NCI-H82 treated with DMSO at 0.1 percent for 48 hours (cell line): ENCODE results near the gene FBN3.
"Not testable (repeated sequence)": the region's sequence is repeated elsewhere in the genome, so short reads cannot be mapped to it uniquely, and the experiment has no call there.

Source experiments
- DNase-seq: peaks from one replicate; lab custom pipeline; 2025; ENCODE audit not compliant: unreplicated experiment; lab: John Stamatoyannopoulos, UW

Gene FBN3

DNA sequence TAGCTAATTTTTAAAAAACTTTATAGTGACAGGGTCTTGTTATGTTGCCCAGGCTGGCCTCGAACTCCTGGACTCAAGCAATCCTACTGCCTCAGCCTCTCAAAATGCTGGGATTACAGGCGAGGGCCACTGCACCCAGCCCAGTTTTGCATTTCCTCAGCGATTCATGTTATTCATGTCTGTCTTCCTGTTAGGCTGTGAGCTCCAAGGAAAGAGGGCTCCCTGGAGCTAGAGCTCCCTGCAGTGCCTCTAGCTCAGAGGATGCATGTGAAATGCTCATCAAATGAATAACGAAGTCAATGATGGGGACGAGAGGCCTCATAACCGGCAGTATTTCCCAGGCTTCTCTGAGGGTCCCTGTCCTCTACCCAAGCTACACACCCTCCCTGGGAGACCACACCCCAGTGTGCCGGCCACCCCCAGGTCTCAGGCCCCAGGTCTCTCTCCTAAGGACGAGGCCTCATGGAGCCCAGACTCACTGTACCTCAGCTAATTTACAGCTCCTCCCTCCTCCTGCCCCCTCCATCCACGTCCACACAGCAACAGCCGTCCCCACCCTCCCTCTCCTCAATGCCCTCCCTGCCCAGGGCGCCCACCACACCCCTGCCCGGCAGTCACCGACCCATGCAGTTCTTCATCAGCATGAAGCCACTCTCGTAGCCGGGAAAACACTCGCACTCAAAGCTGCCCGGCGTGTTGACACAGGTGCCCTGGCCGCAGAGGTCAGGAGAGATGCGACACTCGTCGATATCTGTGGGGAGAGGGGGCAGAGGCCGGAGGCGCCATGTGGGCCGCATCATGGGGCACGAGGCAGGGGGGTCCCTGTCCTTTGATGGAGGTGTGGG, 28.5 kb downstream of the FBN3 start:
- DNase-seq, result no peak

DNA sequence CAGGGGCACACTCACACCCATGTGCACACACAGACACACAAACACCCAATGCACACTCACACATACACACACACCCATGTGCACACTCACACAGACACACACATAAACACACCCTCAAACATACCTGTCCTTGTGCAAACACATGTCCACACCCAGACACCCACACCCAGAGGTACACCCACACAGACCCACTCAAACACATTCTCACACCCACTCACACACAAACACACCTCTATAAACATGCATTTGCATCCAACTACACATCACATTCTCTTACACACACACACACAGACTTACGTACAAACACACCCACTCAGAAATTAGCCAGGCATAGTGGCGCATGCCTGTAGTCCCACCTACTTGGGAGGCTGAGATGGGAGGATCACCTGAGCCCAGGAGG, 31.4 kb downstream of the FBN3 start:
- DNase-seq, result no peak

DNA sequence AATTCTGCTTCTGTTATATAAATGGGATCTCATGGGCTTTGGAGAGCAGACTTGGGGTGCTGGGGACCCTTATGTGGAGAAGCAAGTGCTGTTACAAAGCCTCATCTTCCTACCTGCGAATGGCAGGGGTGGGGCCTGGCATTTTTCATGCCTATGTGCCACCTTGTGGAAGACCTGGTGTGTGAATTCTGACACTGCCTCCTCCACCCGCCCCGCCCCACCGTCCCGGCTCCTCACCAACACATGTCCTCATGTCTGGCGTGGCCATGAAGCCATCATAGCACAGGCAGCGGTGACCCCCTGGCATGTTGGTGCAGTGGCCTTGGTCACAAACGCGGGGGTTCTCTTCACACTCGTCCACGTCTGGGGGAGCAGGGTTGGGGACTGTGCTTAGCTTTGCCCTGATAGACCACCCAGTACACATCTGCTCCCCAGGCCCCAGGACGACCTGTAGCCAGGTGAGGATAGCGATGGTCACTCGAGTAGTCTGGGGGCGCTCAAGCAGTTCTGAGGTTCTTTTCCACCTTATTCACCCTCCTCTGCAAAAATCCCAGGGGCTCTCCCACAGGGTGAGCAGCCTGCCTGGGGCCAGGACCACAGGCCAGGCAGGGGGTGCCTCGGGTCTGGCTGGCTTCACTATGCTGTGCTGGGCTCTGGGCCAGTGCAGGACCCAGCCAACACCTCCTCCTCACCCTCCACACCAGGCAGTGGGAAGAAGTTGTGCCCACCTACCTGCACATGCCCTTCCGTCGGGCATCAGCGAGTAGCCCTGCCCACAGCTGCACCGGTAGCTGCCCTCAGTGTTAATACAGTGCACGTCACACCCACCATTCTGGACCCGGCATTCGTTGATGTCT, 32.7 kb downstream of the FBN3 start:
- DNase-seq, result no peak

DNA sequence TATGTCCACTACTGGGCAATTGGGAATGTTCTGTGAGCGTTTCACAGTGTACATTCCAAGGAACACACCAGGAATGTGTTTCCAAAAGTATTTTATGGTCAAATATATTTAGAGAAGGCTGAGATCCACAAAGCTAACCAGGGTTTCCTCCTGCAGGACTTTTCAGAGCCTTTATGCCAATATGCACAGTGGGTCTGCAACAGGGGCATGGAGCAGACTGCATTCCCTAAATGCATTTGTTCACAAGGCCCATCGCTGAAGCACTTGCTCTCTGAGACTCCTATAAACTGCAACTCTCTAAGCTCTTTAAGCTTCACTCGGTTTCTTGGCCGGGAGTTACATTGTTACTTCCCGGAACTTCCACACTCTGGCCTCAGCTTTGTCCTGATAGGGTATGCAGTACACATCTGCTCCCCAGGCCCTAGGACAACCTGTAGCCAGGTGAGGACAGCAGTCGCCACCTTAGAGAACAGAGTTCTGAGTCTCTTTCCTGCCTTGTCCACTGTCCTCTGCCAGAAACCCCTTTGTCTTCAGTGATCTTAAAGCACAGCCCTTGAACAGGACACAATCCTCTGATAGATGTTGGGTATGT, 33.5 kb downstream of the FBN3 start:
- no peak for DNase-seq

DNA sequence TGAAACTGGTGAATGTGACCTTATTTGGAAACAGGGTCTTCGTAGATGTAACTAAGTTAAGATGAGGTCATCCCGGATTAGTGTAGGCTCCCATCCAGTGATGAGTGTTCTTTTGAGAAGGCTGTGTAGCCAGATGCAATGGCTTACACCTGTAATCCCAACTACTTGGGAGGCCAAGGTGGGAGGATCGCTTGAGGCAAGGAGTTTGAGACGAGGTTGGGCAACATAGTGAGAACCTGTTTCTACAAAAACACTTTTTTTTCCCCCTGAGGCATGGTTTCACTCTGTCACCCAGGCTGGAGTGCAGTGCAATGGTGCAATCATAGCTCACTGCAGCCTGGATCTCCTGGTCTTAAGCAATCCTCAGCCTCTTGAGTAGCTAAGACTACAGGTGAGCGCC, 36.4 kb downstream of the FBN3 start:
- no peak for DNase-seq

DNA sequence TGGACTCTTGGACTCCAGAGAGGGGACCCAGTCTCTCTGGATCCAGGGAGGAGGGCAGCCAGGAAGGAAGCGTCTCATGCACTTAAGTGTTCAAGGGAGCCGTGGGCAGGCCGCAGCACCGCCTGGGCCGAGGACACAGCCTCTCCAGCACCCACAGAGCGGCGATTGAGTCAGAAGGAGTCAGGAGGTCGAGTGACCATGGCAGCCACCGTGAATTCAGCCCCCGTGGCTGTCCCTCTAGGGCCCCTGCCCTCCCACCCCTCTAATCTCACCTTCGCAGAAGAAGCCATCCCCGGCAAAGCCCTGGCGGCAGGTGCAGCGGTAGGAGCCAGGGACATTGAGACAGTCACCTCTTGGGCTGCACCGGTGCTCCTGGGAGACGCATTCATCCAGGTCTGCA, 38.0 kb downstream of the FBN3 start:
- no peak for DNase-seq

DNA sequence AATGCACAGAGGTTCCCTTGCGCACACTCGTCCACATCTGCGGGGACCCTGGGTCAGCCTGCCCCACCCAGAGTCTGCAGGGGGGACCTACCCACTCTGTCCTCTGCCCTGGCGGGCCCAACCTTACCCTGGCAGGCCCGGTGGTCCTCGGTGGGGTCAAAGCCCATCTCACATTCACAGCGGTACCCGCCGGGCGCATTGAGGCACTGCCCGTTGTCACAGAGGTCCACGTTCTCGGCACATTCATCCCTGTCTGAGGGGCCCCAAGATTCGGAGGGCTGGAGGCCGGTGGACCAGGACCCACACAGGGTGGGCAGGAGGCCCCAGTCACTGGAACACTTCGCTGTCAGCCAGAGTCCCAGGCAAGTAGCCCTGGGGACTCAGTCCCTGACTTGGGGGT, 38.5 kb downstream of the FBN3 start:
- DNase-seq, result no peak

DNA sequence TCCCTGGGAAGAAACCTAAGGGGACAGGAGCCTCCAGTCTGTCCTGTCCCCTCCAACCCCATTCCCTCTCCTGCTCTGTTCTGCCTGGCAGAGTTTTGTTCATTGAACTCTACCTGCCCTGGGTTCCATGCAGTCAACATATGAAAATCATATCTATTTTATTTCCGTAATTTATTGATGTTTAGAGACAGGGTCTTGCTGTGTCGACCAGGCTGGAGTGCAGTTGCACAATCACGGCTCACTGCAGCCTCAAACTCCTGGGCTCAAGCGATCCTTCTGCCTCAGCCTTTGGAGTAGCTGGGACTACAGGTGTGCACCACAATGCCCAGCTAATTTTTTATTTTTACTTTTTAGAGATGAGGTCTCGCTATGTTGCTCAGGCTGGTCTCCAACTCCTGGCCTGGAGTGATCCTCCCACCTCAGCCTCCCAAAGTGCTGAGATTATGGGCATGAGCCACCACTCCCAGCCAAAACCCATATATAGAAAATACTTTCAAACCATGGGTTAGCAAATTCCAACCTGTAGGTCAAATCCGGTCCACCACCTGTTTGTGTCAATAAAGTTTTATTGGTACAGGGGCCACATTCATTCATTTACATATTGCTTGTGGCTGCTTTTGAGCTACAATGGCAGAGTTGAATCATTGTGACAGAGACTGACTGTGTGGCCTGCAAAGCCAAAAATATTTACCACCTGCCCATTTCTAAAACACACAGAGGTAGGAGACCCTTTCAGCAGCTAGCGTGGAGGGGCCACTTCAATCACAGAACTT, 39.3 kb downstream of the FBN3 start:
- DNase-seq, result no peak

DNA sequence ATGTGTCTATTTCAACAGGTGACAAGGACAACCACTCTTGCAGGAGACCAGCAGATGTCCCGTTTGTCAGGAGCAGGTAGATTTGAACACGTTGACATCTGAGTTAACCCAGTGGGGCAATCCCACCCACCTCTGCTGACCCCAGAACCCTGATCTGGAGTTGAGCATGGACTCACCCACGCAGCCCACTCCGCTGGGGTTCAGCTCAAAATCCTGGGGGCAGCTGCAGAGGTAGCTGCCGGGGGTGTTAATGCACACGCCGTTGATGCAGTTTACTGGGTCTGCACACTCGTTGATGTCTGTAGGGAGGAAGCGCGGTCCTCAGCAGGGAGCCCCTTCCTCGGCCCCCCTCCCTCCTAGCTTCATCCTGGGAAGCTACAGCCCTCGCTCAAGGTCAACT, 39.9 kb downstream of the FBN3 start:
- no peak for DNase-seq

DNA sequence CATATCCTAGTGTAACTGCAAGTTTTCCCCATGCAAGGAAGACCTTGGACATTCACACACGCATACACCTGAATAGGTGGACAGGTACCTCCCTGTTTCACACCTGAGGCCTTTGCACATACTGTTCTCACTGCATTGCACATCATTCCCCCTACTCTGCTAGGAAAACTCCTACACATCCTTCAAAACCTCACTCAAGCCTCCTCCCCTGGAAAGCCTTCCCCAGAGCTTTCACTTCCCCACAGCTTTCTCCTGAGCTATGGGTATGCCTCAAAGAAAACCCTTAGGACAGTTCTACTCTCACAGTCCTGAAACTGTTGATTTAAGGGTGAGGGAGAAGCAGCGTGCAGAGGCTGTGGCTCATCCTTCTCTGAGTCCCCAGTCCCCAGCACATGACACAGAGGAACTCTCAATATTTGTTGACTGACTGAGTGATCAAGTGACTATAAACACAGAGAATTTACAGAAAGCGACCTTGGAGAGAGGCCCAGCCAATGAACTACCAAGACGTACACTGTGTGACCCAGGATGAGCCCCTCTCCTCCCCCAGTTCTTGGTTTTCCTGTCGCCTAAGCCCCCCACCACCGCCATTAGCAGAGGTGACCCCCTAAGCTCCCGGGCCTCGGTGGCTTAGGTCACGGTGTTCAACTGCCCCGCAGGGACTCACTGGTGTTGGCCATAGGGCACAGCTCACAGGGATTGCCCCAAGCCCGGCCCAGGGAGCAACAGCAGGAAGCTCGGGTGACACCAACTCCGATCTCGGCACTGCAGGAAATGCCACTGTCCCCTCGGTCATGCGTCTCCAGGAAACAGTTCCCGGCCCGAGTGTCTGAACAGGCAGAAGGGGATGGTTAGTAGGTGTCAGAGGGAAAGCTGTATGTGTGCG, 40.6 kb downstream of the FBN3 start:
- DNase-seq, result no peak

DNA sequence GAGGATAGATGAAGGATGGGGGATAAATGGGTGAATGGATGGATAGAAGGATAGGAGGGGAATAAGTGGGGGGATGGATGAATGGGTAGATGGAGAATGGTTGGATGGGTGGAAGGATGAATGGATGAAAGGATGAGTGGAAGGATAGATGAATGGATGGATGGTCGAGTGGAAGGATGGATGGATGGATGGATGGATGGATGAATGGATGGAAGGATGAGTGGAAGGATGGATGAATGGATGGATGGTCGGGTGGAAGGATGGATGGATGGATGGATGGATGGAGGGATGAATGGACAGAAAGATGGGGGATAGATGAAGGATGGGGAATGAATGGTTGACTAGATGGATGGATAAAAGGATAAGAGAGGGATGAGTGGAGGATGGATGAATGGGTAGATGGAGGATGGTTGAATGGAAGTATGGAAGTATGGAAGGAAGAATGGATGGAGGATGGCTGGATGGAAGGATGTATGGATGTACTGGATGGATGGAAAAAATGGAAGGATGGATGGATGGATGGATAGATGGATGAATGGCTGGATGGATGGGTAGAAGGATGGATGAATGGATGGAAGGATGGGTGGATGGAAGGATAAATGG, 42.0 kb downstream of the FBN3 start:
- no peak for DNase-seq

DNA sequence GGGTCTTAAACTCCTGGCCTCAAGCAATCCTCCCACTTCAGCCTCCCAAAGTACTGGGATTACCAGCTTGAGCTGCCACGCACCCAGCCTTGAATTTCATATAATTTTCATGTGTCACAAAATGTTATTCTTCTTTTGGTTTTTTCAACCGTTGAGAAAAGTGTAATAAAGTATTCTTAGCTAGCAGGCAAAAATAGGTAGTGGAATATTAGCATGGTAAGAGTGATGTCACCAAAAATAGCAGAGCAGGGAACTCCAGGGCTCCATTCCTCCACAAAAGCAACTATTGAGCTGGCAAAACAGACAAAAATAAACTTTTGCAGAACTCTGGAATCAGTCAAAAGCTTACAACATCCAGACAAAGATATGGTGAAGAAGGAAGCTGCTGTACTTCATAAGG, 43.9 kb downstream of the FBN3 start:
- no peak for DNase-seq

DNA sequence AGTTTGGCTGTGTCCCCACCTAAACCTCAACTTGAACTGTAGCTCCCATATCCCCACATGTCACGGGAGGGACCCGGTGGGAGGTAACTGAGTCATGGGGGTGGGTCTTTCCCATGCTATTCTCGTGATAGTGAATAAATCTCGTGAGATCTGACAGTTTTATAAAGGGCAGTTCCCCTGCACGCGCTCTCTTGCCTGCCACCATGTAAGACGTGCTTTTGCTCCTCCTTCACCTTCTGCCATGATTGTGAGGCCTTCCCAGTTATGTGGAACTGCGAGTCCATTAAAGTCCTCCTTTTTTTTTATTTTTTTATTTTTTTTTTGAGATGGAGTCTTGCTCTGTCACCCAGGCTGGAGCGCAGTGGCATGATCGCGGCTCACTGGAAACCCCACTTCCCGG, 47.5 kb downstream of the FBN3 start:
- not testable (repeated sequence) for DNase-seq

DNA sequence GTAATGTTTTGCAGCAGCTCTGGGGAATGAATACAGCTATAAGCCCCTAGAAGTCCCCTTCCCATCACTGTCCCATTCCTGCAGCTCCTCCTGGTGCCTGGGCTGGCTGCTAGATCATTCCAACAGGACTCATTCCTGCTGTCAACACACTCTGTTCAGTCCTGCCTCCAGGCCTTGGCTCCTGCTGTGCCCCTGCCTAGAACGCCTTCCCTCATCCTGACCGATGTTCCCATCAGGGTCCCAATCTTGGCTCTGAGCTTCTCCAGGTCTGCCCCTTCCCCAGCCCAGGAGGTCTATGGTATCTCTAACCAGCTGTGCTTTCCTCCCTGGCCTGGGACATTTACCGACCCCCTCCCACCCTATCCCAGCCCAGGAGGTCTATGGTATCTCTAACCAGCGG, 48.1 kb downstream of the FBN3 start:
- DNase-seq, result no peak

DNA sequence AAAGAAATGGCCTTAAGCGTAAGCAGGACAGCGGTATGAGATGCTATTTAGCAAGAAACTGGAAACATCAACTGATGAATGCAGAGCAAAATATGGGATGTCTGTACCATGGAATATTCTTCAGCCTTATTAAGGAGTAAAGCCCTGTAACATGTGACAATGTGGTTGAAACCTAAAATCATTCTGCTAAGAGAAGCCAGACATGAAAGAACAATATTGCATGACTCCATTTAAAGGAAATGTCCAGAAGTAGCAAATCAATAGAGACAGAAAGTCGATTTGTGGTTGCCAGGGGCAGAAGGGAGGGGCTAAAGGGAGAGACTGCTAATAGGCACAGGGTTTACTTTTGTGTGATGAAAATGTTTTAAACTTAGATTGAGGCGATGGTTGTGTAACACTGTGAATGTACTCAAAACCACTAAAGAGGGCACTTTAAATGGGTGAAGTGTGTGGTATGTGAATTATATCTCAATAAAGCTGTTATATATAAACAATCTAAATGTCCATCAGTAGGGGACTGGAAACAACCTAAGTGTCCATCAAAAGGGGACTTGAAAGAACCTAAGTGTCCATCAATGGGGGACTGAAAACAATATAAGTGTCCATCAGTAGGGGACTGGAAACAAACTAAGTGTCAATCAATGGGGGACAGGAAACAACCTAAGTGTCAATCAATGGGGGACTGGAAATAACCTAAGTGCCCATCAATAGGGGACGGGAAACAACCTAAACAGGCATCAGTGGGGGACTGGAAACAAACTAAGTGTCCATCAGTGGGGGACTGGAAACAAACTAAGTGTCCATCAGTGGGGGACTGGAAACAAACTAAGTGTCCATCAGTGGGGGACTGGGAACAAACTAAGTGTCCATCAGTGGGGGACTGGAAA, 51.5 kb downstream of the FBN3 start:
- no peak for DNase-seq

DNA sequence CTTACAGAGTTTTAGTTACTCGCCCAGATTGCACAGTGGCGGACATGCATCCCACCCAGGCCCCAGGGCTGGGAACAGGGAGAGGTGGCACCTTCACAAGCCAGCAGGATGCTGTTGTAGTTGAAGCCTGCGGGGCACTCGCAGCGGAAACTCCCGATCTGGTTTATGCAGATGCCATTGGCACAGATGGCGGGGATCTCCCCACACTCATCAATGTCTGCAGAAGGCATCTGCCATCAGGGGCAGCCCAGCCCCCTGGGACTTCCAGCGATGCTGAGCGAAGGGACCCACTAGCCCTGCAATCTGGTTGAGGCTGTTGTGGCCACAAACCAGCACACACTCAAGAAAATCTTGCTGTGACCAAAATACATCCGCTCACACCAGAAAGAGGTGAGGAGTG, 52.2 kb downstream of the FBN3 start:
- DNase-seq, result no peak

DNA sequence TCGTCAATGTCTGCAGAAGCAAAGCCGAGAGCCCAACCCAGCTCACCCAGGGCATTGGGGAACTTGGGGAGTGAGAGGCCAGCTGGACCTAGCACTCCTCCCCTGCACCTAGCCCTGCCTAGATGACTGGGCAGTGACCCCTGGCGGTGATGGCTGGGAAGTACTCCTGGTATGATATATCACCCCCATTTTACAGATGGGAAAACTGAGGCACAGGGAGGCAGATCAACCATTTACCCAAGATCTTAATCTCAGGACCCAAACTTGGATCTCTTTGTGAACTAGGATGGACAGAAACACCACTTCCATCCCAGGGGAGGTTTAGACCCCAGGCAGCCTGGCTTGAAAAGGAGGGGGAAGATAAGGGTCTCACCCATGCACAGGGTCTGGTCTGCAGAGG, 53.3 kb downstream of the FBN3 start:
- DNase-seq, result no peak

DNA sequence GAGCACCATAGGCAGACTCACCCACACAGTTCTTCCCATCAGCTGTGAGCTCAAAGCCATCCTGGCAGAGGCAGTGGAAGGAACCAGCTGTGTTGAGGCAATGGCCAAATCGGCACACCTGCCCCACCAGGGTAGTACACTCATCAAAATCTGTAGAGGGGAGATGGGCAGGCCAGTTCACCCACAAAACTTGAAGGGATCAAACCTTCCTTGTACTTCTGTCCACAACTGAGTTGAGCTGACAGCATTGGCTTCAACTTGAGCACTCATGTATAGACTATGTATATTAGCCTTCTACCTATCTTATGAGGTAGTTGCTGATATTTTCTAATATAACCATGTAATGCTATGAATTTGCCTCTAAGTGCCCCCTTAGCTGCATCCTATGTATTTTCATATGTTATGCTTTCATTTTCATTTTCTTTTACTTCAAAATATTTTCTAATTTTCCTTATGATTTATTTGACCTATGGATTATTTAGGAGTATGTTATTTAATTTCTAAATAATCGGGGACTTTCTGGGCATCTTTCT, 54.0 kb downstream of the FBN3 start:
- DNase-seq, result no peak

DNA sequence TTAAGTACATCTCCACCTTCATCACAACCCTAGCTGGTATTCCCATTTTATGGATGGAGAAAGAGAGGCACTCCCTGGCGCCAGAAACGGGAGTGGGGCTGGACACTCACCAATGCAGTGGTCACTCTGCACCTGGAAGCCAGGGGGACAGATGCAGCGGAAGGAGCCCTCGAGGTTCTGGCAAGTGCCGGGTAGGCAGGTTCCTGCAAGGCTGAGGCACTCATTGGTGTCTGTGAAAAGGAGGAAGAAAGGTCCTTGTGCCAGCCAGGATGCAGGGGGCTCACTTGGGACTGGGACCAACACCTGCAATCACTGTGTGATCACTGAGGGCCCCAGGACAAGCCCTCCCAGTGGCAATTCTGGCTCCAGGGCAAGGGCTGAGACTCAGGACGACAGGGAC, 55.1 kb downstream of the FBN3 start:
- no peak for DNase-seq
